Parathyroid adenoma (tissue), 2 donors: Measurements from ENCODE around the gene KCNH1.

Source experiments
- H2AFZ ChIP-seq: fragments of 300-600 bp; sonication (generic); one replicate; pipeline ENCODE4 v1.7.0; 2017; ENCODE audit warnings: antibody characterized with exemption, mild to moderate bottlenecking
- H3K27ac ChIP-seq: fragments of 300-600 bp; sonication (generic); one replicate; pipeline ENCODE4 v1.7.0; 2017
- H3K27me3 ChIP-seq: fragments of 300-600 bp; sonication (generic); one replicate; pipeline ENCODE4 v1.7.0; 2017; ENCODE audit warnings: low read length; ENCODE audit not compliant: control insufficient read depth, insufficient read depth
- H3K36me3 ChIP-seq: fragments of 300-600 bp; sonication (generic); one replicate; pipeline ENCODE4 v1.7.0; 2017; ENCODE audit warnings: low read length; ENCODE audit not compliant: control insufficient read depth, insufficient read depth
- H3K4me1 ChIP-seq: fragments of 300-600 bp; sonication (generic); one replicate; pipeline ENCODE4 v1.7.0; 2017; ENCODE audit warnings: control low read depth
- H3K4me2 ChIP-seq: fragments of 300-600 bp; sonication (generic); one replicate; pipeline ENCODE4 v1.7.0; 2017; ENCODE audit warnings: low read length
- H3K4me3 ChIP-seq: fragments of 300-600 bp; sonication (generic); one replicate; pipeline ENCODE4 v1.7.0; 2017; ENCODE audit warnings: low read depth, low read length
- H3K79me2 ChIP-seq: fragments of 300-600 bp; sonication (generic); one replicate; pipeline ENCODE4 v1.7.0; 2017; ENCODE audit warnings: control low read depth
- H3K9ac ChIP-seq: fragments of 300-600 bp; sonication (generic); one replicate; pipeline ENCODE4 v1.7.0; 2017; ENCODE audit warnings: mild to moderate bottlenecking
- H3K9me3 ChIP-seq: fragments of 300-600 bp; sonication (generic); one replicate; pipeline ENCODE4 v1.7.0; 2017; ENCODE audit warnings: low read length; ENCODE audit not compliant: control insufficient read depth
- TF ChIP-seq, protein P1 (sequence below): fragments of 300-600 bp; sonication (generic); IDR thresholded peaks from one replicate; pipeline ENCODE4 v1.7.0; 2017; ENCODE audit warnings: antibody characterized with exemption, mild to moderate bottlenecking
- donor health status: primary hyperparathyroidism.

Gene KCNH1

DNA sequence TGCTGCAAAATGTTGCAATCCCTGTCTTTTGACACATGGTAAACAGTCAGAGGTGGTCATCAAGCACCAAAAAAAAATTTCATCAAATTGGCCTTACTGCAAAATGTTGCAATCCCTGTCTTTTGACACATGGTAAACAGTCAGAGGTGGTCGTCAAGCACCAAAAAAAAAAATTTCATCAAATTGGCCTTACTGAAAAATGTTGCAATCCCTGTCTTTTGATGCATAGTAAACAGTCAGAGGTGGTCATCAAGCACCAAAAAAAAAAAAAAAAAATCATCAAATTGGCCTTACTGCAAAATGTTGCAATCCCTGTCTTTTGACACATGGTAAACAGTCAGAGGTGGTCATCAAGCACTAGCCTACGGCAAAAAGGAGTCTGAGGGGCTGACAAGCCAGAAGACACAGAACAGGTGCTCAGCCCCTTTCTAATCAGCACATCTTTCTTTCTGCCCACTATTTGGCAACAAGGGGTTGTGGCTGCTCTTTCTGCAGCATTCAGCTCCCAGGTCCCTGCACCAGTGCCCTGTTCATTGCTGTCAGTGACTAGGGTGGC, 223.8 kb downstream of the KCNH1 start:
- Histone ChIP-seq H3K79me2 (no peaks in the 10 kb centered on the region), H3K4me2 (no peak overlapping the region), H3K27ac (no peak overlapping the region), H3K27me3 (no peaks in the 10 kb centered on the region), H3K36me3 (no peaks in the 10 kb centered on the region), H2AFZ (no peak overlapping the region), H3K4me3 (no peak overlapping the region), H3K9ac (no peak overlapping the region), H3K4me1 (no peaks in the 10 kb centered on the region), H3K9me3 (no peaks in the 10 kb centered on the region)
- TF ChIP-seq, protein P1, sequence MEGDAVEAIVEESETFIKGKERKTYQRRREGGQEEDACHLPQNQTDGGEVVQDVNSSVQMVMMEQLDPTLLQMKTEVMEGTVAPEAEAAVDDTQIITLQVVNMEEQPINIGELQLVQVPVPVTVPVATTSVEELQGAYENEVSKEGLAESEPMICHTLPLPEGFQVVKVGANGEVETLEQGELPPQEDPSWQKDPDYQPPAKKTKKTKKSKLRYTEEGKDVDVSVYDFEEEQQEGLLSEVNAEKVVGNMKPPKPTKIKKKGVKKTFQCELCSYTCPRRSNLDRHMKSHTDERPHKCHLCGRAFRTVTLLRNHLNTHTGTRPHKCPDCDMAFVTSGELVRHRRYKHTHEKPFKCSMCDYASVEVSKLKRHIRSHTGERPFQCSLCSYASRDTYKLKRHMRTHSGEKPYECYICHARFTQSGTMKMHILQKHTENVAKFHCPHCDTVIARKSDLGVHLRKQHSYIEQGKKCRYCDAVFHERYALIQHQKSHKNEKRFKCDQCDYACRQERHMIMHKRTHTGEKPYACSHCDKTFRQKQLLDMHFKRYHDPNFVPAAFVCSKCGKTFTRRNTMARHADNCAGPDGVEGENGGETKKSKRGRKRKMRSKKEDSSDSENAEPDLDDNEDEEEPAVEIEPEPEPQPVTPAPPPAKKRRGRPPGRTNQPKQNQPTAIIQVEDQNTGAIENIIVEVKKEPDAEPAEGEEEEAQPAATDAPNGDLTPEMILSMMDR = no peak

DNA sequence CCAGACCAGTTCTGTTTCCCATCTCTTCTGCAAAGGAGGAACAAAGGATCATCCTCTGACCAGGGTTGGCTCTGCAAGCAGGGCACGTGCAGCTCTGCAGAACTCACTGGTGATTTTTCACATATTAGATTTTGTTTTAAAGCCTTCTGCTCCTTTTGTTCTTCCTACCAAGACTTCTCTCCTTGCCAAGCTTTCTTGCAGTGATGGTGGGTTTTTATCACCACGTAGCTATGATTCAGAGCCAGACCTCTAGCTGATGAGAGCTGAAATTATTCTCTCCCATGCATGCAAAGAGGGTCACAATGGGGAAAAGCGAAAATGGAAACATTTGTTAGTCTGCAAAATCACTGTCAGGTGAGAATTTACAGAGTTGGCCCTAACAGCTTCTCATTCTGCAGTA, 225.2 kb downstream of the KCNH1 start:
- no peaks in the 10 kb centered on the region for H3K79me2 ChIP-seq
- no peak overlapping the region for H3K4me2 ChIP-seq
- H3K27ac ChIP-seq = no peak overlapping the region
- no peak overlapping the region for H3K9ac ChIP-seq
- no peaks in the 10 kb centered on the region for H3K36me3 ChIP-seq
- no peak overlapping the region for H2AFZ ChIP-seq
- TF ChIP-seq, protein P1 = no peak
- no peaks in the 10 kb centered on the region for H3K27me3 ChIP-seq
- no peaks in the 10 kb centered on the region for H3K4me1 ChIP-seq
- no peaks in the 10 kb centered on the region for H3K9me3 ChIP-seq
- no peak overlapping the region for H3K4me3 ChIP-seq

DNA sequence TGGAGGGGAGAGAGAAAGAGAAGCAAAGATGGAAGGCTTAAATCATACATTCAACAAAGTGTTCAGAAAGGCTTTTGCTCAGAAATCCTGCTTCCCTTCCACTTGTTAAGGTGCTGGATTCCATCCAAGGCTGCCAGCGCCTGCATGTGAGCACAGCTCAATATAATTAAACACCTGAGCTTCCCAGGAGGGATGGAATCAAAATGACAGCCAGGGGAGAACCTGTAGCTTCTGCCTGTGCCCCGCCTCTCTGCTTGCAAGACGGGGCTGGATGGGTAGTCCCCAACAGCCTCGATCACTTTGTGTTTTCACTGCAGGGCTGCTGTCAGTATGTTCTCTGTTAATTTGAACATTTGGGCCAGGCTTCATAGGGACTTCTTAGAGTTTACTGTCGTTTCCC, 225.7 kb downstream of the KCNH1 start:
- Histone ChIP-seq H3K79me2 (no peaks in the 10 kb centered on the region), H3K9ac (no peak overlapping the region), H2AFZ (no peak overlapping the region), H3K27ac (no peak overlapping the region), H3K4me2 (no peak overlapping the region), H3K4me3 (no peak overlapping the region), H3K9me3 (no peaks in the 10 kb centered on the region), H3K27me3 (no peaks in the 10 kb centered on the region), H3K4me1 (no peaks in the 10 kb centered on the region), H3K36me3 (no peaks in the 10 kb centered on the region)
- TF ChIP-seq, protein P1 = no peak

DNA sequence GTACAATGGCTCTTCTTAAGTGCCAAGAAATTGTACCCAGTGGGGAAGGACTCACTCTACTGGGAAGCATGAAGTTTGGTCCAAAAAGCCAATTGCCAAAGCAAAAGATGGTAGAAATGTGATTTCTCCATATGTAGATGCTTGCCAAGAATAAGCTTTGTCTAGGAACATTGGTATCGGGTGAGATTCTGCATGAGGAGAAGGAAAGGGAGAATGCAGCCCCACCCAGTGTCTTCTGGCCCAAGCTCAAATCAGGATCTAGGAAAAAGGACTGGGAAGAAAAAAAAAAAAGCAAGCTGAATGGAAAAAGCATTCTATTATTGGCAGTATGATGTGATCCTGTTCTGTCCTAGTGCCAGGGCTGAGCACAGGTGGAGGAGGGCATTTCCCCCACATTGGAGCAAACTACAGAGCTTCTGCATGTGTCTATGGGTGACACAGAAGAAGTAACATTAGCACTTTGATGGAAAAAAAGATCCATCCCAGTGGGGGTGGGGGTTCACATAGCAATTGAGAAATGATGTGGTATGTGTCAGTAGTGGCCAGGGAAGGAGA, 226.6 kb downstream of the KCNH1 start:
- no peak overlapping the region for H2AFZ ChIP-seq
- H3K36me3 ChIP-seq = no peaks in the 10 kb centered on the region
- H3K9me3 ChIP-seq = no peaks in the 10 kb centered on the region
- no peaks in the 10 kb centered on the region for H3K4me1 ChIP-seq
- H3K9ac ChIP-seq = no peak overlapping the region
- H3K27ac ChIP-seq = no peak overlapping the region
- no peaks in the 10 kb centered on the region for H3K27me3 ChIP-seq
- H3K79me2 ChIP-seq = no peaks in the 10 kb centered on the region
- H3K4me3 ChIP-seq = no peak overlapping the region
- no peak overlapping the region for H3K4me2 ChIP-seq
- TF ChIP-seq, protein P1 = no peak

DNA sequence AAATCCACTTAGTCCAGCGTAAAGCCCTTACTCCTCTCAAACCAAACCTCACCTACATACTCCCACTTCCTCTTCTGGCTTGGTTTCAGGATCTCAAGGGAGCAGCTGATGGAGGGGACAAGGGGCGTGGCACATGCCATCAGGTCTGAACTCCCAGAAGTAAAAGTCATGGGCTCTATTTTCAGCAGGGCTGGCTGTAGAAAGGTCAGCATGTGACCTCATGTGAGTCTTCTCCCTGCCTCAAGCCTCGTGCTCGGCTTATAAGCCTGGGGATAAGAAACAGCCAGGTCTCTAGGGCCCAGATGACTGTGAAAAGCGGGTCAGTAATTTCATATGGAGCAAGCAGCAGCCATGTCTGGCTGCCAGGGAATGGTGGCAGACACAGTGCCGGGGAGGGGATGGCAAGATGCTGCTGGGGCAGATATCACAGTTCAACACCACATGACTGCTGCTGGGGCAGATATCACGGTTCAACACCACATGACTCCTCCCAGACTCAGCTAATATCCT, 227.9 kb downstream of the KCNH1 start:
- no peaks in the 10 kb centered on the region for H3K9me3 ChIP-seq
- H3K9ac ChIP-seq = no peak overlapping the region
- H3K27me3 ChIP-seq = no peaks in the 10 kb centered on the region

More for the DNA sequence above, 227.9 kb downstream of the KCNH1 start:
- Histone ChIP-seq H2AFZ (no peak overlapping the region), H3K27ac (no peak overlapping the region), H3K79me2 (no peaks in the 10 kb centered on the region), H3K4me1 (no peaks in the 10 kb centered on the region), H3K4me2 (no peak overlapping the region), H3K4me3 (no peak overlapping the region), H3K36me3 (no peaks in the 10 kb centered on the region)
- TF ChIP-seq, protein P1 = no peak
